ENCODE data around the gene BDH1.

Gene BDH1

DNA sequence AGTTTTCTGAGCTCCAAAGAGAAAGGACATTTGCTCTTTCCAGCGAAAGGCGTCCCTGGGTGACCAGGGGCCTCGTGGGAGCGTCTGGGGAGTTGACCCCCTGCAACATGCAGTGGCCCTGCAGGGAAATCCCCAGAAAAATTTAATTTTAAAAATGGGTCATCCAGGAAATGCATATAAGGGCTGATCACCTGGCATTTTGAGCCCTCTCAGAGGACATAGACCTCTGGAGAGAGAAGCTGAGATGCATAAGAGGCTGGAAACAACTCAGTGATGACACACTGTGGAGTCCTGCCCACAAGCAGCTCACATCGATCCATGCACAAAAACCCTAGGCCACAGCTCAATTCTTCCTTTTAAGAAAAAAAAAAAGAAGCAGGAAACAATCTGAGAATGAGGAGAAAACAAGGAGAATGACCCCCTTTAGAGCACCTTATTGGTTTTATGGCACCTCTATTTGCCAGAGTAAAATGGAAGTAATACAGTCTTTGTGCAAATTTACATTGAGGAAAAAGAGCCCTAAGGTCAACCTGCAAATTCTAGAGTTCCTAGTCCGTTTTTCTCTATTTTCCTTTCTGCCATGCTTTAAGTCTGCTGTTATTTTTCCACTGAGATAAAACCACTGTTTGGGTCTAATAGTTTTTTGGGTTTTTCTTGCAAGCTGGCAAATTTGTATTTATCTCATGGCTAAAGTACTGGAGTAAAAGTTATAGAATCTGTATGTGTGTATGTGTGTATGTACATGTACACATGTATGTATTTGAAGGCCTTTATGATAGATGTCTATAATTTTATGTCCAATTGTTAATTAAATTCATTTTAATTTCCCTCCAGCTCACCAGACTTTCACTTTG lies 6.9 kb upstream of the BDH1 start:
- Histone ChIP-seq H3K9me2 (replicated peaks; ENCODE audit: low read depth, low read length) (no peaks in the 10 kb centered on the region), H3K4me2 (ENCODE audit: low read depth, low read length, poor library complexity, severe bottlenecking) (peak overlapping the region; percentile 27), H3K4me3 (ENCODE audit: low read length, poor library complexity, severe bottlenecking) (no peak overlapping the region), H3K9me3 (ENCODE audit: insufficient read depth, low read depth, low read length) (peaks cover 11% of the 10 kb centered on the region; the same call in 1 of the 2 replicates), H2AFZ (ENCODE audit: low read length) (peak overlapping the region; percentile 50; the same call in 1 of the 2 replicates), H3K79me2 (ENCODE audit: insufficient read depth, low read length) (no peaks in the 10 kb centered on the region), H3K27me3 (ENCODE audit: insufficient read depth, low read length, poor library complexity, severe bottlenecking) (peaks cover 5% of the 10 kb centered on the region), H3F3A (ENCODE audit: low read depth) (no peaks in the 10 kb centered on the region), H3K9ac (ENCODE audit: low read depth, low read length, poor library complexity, severe bottlenecking) (no peak overlapping the region), H4K20me1 (ENCODE audit: insufficient read depth, low read length, poor library complexity, severe bottlenecking) (no peaks in the 10 kb centered on the region), H3K4me1 (ENCODE audit: insufficient read depth, low read length, poor library complexity, severe bottlenecking) (peaks cover 12% of the 10 kb centered on the region), H3K36me3 (ENCODE audit: insufficient read depth, low read length) (no peaks in the 10 kb centered on the region)
- TF ChIP-seq, protein P1, sequence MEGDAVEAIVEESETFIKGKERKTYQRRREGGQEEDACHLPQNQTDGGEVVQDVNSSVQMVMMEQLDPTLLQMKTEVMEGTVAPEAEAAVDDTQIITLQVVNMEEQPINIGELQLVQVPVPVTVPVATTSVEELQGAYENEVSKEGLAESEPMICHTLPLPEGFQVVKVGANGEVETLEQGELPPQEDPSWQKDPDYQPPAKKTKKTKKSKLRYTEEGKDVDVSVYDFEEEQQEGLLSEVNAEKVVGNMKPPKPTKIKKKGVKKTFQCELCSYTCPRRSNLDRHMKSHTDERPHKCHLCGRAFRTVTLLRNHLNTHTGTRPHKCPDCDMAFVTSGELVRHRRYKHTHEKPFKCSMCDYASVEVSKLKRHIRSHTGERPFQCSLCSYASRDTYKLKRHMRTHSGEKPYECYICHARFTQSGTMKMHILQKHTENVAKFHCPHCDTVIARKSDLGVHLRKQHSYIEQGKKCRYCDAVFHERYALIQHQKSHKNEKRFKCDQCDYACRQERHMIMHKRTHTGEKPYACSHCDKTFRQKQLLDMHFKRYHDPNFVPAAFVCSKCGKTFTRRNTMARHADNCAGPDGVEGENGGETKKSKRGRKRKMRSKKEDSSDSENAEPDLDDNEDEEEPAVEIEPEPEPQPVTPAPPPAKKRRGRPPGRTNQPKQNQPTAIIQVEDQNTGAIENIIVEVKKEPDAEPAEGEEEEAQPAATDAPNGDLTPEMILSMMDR (conservative IDR thresholded peaks at IDR 0.05; ENCODE audit: low read length), result no peak
- TF ChIP-seq EZH2phosphoT487 (IDR thresholded peaks at IDR 0.05; ENCODE audit: borderline replicate concordance), result no peak

DNA sequence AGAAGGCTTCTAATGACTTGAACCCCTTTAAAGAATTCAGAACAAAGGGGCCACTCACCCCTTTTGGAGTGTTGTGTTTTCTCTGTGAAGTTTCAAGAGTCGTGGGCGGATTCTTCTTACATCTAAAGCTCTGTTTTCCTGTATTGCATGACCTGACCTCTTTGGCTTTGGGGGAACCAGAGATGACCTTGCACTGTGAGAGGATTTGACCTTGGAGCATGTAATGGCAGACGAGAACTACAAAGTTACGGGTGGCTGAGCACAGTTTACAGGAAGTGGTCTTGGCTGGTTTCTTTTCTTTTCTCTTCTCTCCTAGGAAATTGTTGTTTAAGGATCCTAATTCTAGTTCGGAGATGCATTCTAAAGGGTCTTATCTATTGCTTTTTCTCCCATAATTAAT lies 6.2 kb upstream of the BDH1 start:
- H4K20me1 ChIP-seq (ENCODE audit: insufficient read depth, low read length, poor library complexity, severe bottlenecking), result no peaks in the 10 kb centered on the region
- no peak for TF ChIP-seq EZH2phosphoT487 (IDR thresholded peaks at IDR 0.05; ENCODE audit: borderline replicate concordance)
- TF ChIP-seq, protein P1 (conservative IDR thresholded peaks at IDR 0.05; ENCODE audit: low read length), result no peak
- H3K36me3 ChIP-seq (ENCODE audit: insufficient read depth, low read length), result no peaks in the 10 kb centered on the region
- no peak overlapping the region for H3K4me3 ChIP-seq (ENCODE audit: low read length, poor library complexity, severe bottlenecking)
- no peaks in the 10 kb centered on the region for H3K9me2 ChIP-seq (replicated peaks; ENCODE audit: low read depth, low read length)
- peak overlapping the region; percentile 50; the same call in 1 of the 2 replicates for H2AFZ ChIP-seq (ENCODE audit: low read length)
- peak overlapping the region; percentile 27 for H3K4me2 ChIP-seq (ENCODE audit: low read depth, low read length, poor library complexity, severe bottlenecking)
- H3K9me3 ChIP-seq (ENCODE audit: insufficient read depth, low read depth, low read length), result peaks cover 9% of the 10 kb centered on the region; the same call in 1 of the 2 replicates
- no peak overlapping the region for H3K9ac ChIP-seq (ENCODE audit: low read depth, low read length, poor library complexity, severe bottlenecking)
- peaks cover 2% of the 10 kb centered on the region for H3K27me3 ChIP-seq (ENCODE audit: insufficient read depth, low read length, poor library complexity, severe bottlenecking)
- no peaks in the 10 kb centered on the region for H3F3A ChIP-seq (ENCODE audit: low read depth)
- no peaks in the 10 kb centered on the region for H3K79me2 ChIP-seq (ENCODE audit: insufficient read depth, low read length)
- H3K4me1 ChIP-seq (ENCODE audit: insufficient read depth, low read length, poor library complexity, severe bottlenecking), result peaks cover 14% of the 10 kb centered on the region

DNA sequence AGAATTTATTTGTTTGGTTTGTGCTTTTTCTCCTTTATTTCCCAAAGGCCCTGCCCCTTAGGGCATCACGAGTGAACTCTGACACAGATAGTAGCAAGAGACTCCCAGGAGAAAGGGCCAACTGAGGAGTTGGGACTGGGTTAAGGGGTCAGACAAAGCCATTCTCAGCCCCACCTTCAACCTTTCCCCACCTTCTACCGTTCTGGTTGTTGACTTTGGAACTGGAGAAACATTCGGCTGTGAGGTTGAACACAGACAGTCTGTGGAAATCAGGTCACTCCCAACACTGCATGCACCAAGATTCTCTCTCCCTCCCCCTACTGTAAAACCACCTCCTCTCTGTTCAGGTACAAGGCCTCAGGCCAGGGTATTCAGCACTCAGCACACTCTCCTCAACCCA lies 3.9 kb upstream of the BDH1 start:
- H3K9me2 ChIP-seq (replicated peaks; ENCODE audit: low read depth, low read length), result no peaks in the 10 kb centered on the region
- TF ChIP-seq, protein P1 (conservative IDR thresholded peaks at IDR 0.05; ENCODE audit: low read length), result no peak
- no peak for TF ChIP-seq EZH2phosphoT487 (IDR thresholded peaks at IDR 0.05; ENCODE audit: borderline replicate concordance)
- H3K9me3 ChIP-seq (ENCODE audit: insufficient read depth, low read depth, low read length), result peaks cover 7% of the 10 kb centered on the region; the same call in 1 of the 2 replicates
- H4K20me1 ChIP-seq (ENCODE audit: insufficient read depth, low read length, poor library complexity, severe bottlenecking), result no peaks in the 10 kb centered on the region
- H3K4me1 ChIP-seq (ENCODE audit: insufficient read depth, low read length, poor library complexity, severe bottlenecking), result peaks cover 24% of the 10 kb centered on the region
- peaks cover 4% of the 10 kb centered on the region; the same call in 1 of the 2 replicates for H3F3A ChIP-seq (ENCODE audit: low read depth)
- no peak overlapping the region for H2AFZ ChIP-seq (ENCODE audit: low read length)
- no peak overlapping the region for H3K4me2 ChIP-seq (ENCODE audit: low read depth, low read length, poor library complexity, severe bottlenecking)
- no peak overlapping the region for H3K9ac ChIP-seq (ENCODE audit: low read depth, low read length, poor library complexity, severe bottlenecking)
- no peaks in the 10 kb centered on the region for H3K27me3 ChIP-seq (ENCODE audit: insufficient read depth, low read length, poor library complexity, severe bottlenecking)
- no peak overlapping the region for H3K4me3 ChIP-seq (ENCODE audit: low read length, poor library complexity, severe bottlenecking)
- H3K36me3 ChIP-seq (ENCODE audit: insufficient read depth, low read length), result no peaks in the 10 kb centered on the region
- no peaks in the 10 kb centered on the region for H3K79me2 ChIP-seq (ENCODE audit: insufficient read depth, low read length)
